ENCODE results near the gene FNDC7.
"Not testable (repeated sequence)": the region's sequence is repeated elsewhere in the genome, so short reads cannot be mapped to it uniquely, and the experiment has no call there.

The FNDC7 gene

GRCh38 chr1:108712606-108713150 is at the start of gene FNDC7:
TSS of gene FNDC7 (plus strand) at chr1:108712908. CDS start at chr1:108712934, 26 bp downstream.
- DNase-seq = no peak

- peak; percentile 30 for DNase-seq
These were observed 49.6 kb upstream of the FNDC7 start for GRCh38 chr1:108663074-108663473.

- DNase-seq = no peak
These were observed 48.2 kb upstream of the FNDC7 start for GRCh38 chr1:108664481-108664880.

- no peak for DNase-seq
These were observed 47.6 kb upstream of the FNDC7 start for GRCh38 chr1:108665067-108665466.

- DNase-seq = no peak
These were observed 46.9 kb upstream of the FNDC7 start for GRCh38 chr1:108665771-108666170.

GRCh38 chr1:108667422-108667821 is 45.3 kb upstream of the FNDC7 start:
- not testable (repeated sequence) for DNase-seq

GRCh38 chr1:108668777-108669176 is 43.9 kb upstream of the FNDC7 start:
- no peak for DNase-seq

GRCh38 chr1:108669679-108670078 is 43.0 kb upstream of the FNDC7 start:
- no peak for DNase-seq

- no peak for DNase-seq
These were observed 42.5 kb upstream of the FNDC7 start for GRCh38 chr1:108670131-108670773.

GRCh38 chr1:108671143-108671542 is 41.6 kb upstream of the FNDC7 start:
- no peak for DNase-seq

- DNase-seq = no peak
These were observed 34.0 kb upstream of the FNDC7 start for GRCh38 chr1:108678706-108679105.

GRCh38 chr1:108679586-108680213 is 33.0 kb upstream of the FNDC7 start:
- no peak for DNase-seq

- DNase-seq = not testable (repeated sequence)
These were observed 31.0 kb upstream of the FNDC7 start for GRCh38 chr1:108681701-108682100.

GRCh38 chr1:108685529-108685928 is 27.2 kb upstream of the FNDC7 start:
- DNase-seq = peak; percentile 47

- peak; percentile 18 for DNase-seq
These were observed 25.9 kb upstream of the FNDC7 start for GRCh38 chr1:108686614-108687313.

- DNase-seq = no peak
These were observed 21.4 kb upstream of the FNDC7 start for GRCh38 chr1:108691128-108691941.

- peak; percentile 94 for DNase-seq
These were observed 20.6 kb upstream of the FNDC7 start, which contains the start of gene PRPF38B for GRCh38 chr1:108691942-108692723. TSS of gene PRPF38B (plus strand) at chr1:108692310. CDS start at chr1:108692592, 282 bp downstream.

- peak; percentile 84 for DNase-seq
These were observed 19.7 kb upstream of the FNDC7 start for GRCh38 chr1:108692724-108693655.

- DNase-seq = no peak
These were observed 17.2 kb upstream of the FNDC7 start for GRCh38 chr1:108695535-108695934.

All from NCI-H2171 treated with DMSO at 0.1 percent for 48 hours (cell line).